KOPT-K1 (cell line): ENCODE results near the gene HDAC1.

Experiments used
- H3K27ac ChIP-seq: fragments of 200-600 bp; sonication (generic); 2 replicates; pipeline ENCODE4 v1.5.1; 2016; ENCODE audit warnings: antibody characterized with exemption, mild to moderate bottlenecking, low read depth, low read length; ENCODE audit not compliant: poor library complexity, severe bottlenecking
- H3K36me3 ChIP-seq: fragments of 200-600 bp; sonication (generic); 2 replicates; pipeline ENCODE4 v1.5.1; 2017; ENCODE audit warnings: antibody characterized with exemption, mild to moderate bottlenecking, low read length, moderate library complexity; ENCODE audit not compliant: insufficient read depth
- H3K9me3 ChIP-seq: fragments of 200-600 bp; sonication (generic); 2 replicates; pipeline ENCODE4 v1.5.1; 2017; ENCODE audit warnings: antibody characterized with exemption, low read length, mild to moderate bottlenecking; ENCODE audit not compliant: insufficient read depth, poor library complexity, severe bottlenecking

Gene HDAC1

DNA sequence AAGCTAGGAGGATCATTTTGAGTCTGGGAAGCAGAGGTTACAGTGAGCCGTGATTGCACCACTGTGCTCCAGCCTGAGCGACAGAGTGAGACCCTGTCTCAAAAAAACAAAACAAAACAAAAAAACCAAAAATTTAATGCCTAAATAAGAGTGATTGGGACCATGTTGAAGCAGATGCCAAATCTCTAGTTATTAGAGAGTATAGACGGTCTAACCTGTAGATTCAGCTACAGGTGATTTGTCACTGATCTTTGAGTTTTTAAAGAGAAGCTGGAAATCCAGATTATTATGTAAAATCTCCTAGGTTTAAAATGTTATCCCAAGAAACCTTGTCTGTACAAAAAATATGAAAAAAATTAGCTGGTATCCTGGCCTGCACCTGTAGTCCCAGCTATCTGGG is 11.5 kb downstream of the HDAC1 start:
- Histone ChIP-seq H3K36me3 (peaks cover 94% of the 10 kb centered on the region), H3K27ac (no peak overlapping the region), H3K9me3 (peaks cover 15% of the 10 kb centered on the region)

DNA sequence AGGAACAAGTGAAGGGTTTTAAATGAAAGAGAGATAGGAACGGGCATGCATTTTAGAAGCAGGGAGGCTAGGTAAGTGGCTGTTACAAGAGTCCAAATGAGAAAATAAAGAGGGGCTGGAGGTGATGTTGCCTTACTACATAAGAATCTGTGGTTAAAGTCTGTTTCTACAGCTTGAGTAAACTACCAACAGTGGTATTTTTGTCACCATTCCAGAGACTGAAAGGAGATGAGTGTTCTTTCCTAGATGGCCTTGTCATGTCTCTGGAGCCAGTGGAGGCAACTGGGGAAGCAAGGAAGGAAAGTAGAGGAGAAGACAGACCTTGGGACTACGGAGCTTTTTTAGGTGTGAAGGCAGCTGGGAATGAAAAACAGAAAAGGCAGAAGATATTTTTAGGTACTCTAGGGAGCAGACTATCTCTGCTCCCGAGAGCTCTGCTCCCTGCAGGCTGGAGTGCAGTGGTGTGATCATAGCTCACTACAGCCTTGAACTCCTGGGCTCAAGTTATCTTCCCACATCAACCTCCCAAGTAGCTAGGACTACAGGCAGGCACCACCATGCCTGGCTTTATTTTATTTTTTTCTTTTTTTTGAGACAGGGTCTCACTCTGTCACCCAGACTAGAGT is 12.2 kb downstream of the HDAC1 start:
- H3K9me3 ChIP-seq: peaks cover 15% of the 10 kb centered on the region
- H3K27ac ChIP-seq: no peak overlapping the region
- peaks cover 96% of the 10 kb centered on the region for H3K36me3 ChIP-seq

DNA sequence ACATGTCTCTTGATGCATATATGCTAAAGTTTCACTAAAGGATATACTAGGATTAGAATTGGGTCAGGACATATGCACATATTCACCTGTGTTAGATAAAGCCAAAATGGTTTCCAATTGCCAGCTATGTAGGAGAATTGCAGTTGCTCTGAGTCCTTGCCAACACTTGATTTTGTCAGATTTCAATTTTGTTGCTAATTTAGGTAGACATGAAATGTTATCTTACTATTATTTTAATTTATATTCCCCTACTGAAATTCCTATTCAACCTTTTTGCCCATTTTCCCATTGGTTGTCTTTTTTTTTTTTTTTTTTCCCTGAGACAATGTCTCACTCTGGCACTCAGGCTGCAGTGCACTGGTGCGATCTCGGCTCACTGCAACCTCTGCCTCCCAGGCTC is 13.4 kb downstream of the HDAC1 start:
- Histone ChIP-seq H3K36me3 (peaks cover 96% of the 10 kb centered on the region), H3K9me3 (peaks cover 15% of the 10 kb centered on the region), H3K27ac (no peak overlapping the region)

DNA sequence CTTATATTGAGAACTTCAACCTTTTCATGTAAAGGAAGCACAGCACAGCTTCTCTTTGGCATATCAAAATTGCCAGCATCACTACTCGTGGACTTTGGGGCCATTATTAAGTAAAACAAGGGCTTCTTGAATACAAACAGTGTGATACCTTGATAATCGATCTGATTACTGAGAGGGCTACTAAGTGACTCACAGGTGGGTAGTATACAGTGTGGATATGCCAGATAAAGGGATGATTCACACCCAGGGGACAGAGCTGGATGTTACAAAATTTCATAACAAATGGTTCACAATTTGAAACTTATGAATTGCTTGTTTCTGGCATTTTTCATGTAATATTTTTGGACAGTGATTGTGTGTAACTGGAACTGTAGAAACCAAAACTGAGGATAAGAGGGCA is 15.4 kb downstream of the HDAC1 start:
- Histone ChIP-seq H3K36me3 (peaks cover 90% of the 10 kb centered on the region), H3K27ac (no peak overlapping the region), H3K9me3 (peaks cover 15% of the 10 kb centered on the region)

DNA sequence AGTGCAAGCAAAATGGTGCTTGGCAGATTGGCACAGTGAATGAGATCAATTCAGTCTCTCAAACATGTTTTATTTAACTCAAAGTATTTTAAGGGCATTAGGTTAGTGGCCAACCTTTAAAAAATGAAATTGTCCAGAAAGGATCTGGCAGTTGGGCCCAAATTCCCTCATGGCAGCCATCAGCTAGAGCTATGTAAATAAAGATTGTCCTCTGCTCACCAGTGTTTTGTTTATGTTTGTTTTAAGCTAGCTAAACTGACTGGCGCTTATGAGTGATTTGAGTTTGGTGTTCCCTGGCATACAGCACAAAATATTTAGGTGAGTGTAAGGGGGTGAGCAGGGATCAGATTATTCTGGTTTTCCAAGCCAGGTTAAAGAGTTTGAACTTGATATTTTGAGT is 18.1 kb downstream of the HDAC1 start:
- Histone ChIP-seq H3K36me3 (peaks cover 85% of the 10 kb centered on the region), H3K9me3 (peaks cover 4% of the 10 kb centered on the region), H3K27ac (no peak overlapping the region)

DNA sequence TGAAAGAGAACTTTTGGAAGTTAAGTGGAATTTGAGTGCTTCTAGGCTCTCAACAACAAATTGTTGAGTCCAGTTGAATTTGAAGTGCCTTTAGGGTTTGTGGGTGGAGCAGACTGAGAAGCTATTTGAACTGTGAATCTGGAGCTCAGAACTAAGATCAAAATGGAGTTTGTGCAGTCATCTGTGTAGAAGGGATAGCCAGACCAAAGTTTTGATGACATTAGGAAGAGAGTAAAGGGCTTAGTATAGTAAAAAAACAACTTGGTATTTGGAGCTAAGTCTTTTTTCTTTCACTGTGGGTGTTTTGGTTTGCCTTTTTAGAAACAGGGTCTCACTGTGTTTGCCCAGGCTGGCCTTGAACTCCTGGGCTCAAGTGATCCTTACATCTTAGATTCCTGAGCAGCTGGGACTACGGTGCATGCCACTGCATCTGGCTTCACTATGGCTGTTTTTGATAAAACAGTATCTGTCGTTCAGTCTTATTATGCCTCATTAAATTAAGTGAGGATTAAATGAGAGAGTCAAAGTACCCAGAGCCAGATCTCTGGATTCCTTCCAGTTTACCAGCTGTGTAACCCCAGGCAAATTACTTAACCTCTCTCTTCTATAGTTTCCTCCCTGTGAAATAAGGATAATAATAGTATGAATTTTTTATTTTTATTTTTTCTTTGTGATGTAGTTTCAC is 20.0 kb downstream of the HDAC1 start:
- peaks cover 76% of the 10 kb centered on the region for H3K36me3 ChIP-seq
- H3K27ac ChIP-seq: no peak overlapping the region
- no peaks in the 10 kb centered on the region for H3K9me3 ChIP-seq

DNA sequence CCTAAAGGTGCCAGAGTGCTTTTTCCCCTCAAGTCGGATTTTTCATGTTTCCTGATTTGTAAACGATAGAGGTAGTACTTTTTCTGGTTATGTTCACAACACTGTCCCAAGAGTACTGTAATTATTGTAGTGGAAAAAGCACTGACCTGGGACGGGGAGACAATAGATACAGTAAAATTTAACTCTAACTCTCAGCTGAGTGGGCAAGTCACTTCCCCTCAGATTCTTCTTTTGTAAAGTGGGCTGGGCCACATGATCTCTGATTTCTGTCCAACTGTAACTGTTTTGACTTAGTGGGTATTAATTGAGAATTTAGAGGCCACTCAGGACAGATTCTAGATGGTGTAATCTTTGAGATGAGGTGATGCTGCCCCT is 25.0 kb downstream of the HDAC1 start:
- peaks cover 79% of the 10 kb centered on the region for H3K36me3 ChIP-seq
- no peaks in the 10 kb centered on the region for H3K9me3 ChIP-seq
- no peak overlapping the region for H3K27ac ChIP-seq

DNA sequence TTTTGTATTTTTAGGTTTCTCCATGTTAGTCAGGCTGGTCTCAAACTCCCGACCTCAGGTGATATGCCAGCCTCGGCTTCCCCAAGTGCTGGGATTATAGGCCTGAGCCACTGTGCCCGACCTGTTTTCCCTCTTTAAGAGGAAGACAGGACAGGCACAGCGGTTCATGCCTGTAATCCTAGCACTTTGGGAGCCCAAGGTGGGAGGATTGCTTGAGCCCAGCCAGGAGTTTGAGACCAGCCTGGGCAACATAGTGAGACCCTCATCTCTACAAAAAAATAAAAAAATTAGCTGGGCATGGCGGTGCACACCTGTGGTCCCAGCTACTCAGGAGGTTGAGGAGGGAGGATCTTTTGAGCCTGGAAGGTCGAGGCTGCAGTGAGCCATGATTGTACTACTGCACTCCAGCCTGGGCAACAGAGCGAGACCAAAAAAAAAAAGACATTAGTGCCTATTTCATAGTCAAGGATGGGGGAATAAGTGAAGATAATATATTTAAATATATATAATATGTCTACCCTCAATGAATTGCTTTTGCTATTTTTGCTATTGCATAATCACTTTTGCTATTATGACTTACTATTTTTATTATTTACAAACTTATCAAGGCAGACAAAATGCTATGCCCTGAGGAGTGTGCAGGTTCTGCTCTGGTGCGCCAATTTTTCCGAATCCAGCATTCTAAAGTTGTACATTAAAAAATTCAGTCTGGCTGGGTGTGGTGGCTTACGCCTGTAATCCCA is 26.4 kb downstream of the HDAC1 start:
- Histone ChIP-seq H3K9me3 (no peaks in the 10 kb centered on the region), H3K27ac (no peak overlapping the region), H3K36me3 (peaks cover 83% of the 10 kb centered on the region)

DNA sequence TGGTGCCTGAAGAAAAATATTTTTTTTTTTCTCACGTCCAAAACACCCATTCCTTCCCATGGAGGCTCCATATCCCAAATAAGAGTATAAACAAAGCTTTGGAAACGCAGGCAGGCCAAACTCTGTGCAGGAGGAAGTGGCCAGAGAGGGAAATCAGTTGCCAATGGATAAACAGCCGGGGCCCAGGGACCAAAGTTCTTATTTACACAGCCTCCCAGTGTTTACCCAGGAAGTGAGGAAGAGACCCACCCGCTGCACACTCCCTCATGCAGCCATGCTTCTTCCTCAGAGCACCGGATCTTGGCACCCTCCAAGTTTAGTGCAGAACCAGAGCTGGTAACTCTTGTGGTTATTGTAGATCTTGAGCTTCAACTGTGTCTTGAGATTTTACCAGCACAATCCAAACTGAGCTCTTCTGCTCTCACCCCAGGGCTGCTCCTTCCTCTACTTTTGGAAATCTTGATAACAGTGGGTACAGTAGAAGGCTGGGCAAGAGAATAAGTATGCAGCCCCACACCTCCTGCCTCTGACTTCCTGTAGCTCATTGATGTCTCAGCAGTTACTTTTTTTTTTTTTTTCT is 29.9 kb downstream of the HDAC1 start:
- Histone ChIP-seq H3K27ac (peak overlapping the region; percentile 40), H3K9me3 (no peaks in the 10 kb centered on the region), H3K36me3 (peaks cover 96% of the 10 kb centered on the region)

DNA sequence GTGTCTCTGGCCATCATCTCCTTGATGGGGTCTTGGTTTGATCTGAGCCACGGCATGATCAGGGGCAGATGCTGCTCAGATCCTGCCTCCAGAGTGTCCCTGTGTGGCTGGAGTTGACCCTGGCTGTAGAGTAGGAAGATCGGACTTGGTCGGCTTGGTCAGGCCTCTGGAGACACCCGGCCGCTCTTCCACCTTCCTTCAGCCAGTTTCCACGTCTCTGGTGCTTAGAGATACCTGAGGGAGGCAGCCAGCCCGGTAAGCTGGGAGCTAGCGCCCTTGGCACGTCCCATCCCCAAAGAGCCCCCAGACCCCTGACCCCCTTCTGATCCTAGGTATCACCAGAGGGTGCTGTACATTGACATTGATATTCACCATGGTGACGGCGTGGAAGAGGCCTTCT is 35.3 kb downstream of the HDAC1 start:
- Histone ChIP-seq H3K9me3 (no peaks in the 10 kb centered on the region), H3K36me3 (peaks cover 100% of the 10 kb centered on the region), H3K27ac (no peak overlapping the region)

DNA sequence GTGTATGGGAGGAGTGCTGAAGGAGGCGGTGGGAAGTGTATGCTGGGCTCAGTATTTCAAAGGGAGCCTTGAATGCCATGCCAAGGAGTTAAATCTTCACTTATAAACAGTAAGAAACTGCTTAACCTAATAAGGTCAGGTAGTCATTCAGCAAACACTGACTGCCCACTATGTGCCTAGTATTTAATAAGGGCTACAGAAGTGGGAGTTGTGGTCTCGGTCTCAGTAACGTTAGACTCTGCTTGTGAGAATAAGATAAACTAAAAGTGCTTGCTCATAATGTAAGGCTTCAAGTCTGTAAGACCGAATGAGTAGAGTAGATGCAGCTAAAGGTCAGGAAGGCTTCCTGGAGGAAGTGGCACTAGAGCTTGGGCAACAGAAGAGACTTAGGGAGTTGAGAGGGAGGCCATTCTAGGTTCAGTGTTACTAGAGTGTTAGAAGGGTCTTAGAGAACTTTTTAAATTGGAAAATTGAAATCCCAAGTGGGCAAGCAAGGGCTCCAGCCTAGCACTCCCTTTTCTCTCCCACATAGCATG is 38.1 kb downstream of the HDAC1 start:
- Histone ChIP-seq H3K9me3 (no peaks in the 10 kb centered on the region), H3K36me3 (peaks cover 99% of the 10 kb centered on the region), H3K27ac (no peak overlapping the region)

DNA sequence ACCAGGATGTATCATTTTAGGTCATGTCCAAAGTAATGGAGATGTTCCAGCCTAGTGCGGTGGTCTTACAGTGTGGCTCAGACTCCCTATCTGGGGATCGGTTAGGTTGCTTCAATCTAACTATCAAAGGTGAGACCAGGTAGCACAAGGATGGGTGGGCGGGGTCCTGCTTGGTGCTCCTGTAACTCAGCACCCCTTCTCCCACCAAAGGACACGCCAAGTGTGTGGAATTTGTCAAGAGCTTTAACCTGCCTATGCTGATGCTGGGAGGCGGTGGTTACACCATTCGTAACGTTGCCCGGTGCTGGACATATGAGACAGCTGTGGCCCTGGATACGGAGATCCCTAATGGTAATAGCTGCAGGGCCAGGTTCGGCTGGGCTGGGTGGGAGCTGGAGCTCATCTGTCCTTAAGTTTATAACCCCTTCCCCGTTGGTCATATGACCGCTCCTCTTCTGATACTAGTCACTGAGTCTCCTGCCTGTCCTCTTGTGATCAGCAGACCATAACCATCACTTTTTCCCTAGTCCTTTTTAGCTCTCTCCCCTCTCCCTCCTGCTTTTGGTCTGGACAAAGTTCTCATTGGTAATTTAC is 38.8 kb downstream of the HDAC1 start:
- no peak overlapping the region for H3K27ac ChIP-seq
- H3K9me3 ChIP-seq: no peaks in the 10 kb centered on the region
- peaks cover 92% of the 10 kb centered on the region for H3K36me3 ChIP-seq

DNA sequence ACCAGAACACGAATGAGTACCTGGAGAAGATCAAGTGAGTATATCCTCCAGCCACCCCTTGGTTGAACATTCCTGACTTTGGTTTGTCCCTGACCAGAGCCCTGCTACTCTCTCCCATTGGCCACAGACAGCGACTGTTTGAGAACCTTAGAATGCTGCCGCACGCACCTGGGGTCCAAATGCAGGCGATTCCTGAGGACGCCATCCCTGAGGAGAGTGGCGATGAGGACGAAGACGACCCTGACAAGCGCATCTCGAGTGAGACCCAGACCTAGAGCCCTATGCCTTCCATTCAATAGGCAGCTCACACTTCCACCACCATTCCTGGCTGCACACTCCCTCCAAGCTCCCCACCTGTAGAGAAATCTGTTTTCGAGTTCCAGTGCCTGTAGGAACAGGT is 39.7 kb downstream of the HDAC1 start:
- no peaks in the 10 kb centered on the region for H3K9me3 ChIP-seq
- no peak overlapping the region for H3K27ac ChIP-seq
- H3K36me3 ChIP-seq: peaks cover 84% of the 10 kb centered on the region

DNA sequence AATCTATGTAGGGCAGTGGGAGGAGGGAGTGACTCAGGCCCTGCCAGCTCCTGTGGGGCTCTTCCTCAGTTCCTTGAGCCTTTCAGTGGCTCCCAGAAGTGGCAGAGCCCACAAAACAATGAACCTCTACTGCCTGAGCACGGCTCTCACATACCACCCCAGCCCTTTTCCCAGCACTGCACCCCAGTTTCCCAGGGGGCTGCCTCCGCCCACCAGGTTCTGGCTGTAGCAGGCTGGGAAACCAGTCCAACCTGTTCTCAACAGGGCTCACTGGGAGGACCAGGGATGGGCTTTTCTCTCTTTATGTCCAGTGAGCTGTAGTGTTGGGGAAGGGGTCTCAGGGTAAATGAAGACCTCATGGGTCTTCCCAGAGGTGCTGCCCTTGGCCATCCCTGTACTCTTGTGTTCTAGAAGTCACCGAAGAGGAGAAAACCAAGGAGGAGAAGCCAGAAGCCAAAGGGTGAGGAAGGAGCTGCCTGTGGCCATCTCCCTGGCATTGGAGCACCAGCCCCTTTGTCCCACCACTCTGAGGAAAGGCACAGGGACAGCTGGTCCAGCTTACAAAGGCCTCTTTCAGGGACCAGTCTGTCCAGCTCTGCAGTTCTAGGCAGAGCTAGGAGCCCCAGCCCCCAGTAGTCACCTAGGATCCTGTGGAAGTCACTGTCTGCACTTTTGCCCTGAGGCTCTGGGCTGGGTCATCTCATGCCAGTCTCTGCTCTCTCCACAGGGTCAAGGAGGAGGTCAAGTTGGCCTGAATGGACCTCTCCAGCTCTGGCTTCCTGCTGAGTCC is 40.6 kb downstream of the HDAC1 start:
- Histone ChIP-seq H3K9me3 (no peaks in the 10 kb centered on the region), H3K27ac (no peak overlapping the region), H3K36me3 (peaks cover 74% of the 10 kb centered on the region)
